HFF-Myc (cell line): ENCODE measurements around the gene DUSP15.
"Not testable (repeated sequence)": the region's sequence is repeated elsewhere in the genome, so short reads cannot be mapped to it uniquely, and the experiment has no call there.

Source experiments
- DNase-seq: peaks from one replicate; pipeline ENCODE4 v3.0.0-alpha.2; 2011; ENCODE audit warnings: low read depth; ENCODE audit errors: extremely low read depth
- H3K4me3 ChIP-seq: replicated peaks from 2 replicates; pipeline ENCODE4 v1.5.1; 2011; ENCODE audit warnings: low read depth, mild to moderate bottlenecking, control low read depth, low read length
- CTCF ChIP-seq: IDR thresholded peaks from 2 replicates; pipeline ENCODE4 v1.5.1; 2012; ENCODE audit warnings: mild to moderate bottlenecking, low read depth, low read length, control low read depth; ENCODE audit errors: missing control alignments

The DUSP15 gene

DNA sequence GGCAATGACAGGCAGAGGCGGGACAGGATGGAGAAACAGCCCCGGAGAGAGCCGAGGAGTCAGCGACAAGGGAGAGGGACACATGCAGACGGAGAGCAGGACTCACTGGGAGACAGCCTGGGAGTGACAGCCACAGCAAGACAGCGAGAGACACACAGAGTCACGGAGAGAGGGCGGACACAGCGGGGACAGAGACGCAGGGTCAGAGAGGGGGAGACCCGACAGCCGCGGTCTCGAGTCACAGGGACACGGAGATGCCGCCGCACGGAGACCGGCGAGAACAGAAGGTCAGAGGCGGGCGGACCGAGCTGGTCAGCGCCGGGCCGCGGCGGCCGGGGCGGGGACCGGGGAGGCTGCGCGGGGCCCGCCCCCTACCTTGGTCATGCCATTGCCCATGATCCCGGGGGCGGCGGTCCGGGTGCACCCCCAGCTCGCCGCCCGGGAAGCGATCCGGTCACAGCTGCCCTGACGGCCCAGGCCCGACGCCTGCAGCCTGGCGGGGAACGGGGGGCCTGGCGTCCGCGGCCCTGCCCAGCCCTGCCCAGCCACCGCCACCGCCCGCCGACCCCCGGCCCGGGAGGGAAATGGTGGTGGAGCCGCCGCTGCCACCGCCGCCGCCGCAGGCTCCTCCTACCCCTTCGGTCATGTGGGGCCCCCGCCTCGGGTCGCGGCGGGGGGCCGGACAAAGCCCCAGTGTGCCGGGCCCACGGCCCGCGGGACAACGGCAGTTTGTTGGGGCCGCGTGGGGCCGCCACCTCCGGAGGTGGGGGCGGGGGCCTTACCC, at the start of gene DUSP15, which contains the start of gene TTLL9:
TSS of gene DUSP15 (minus strand) at position 586 of the 784 bp plus-strand sequence. CDS start at position 396, 190 bp downstream.
TSS of gene TTLL9 (plus strand) at position 693 of the 784 bp plus-strand sequence. CDS start 493 bp downstream, outside the sequence.
- DNase-seq, result no peak
- no peak for TF ChIP-seq CTCF
- H3K4me3 ChIP-seq, result peak within 1 kb of the TSS; percentile 26

DNA sequence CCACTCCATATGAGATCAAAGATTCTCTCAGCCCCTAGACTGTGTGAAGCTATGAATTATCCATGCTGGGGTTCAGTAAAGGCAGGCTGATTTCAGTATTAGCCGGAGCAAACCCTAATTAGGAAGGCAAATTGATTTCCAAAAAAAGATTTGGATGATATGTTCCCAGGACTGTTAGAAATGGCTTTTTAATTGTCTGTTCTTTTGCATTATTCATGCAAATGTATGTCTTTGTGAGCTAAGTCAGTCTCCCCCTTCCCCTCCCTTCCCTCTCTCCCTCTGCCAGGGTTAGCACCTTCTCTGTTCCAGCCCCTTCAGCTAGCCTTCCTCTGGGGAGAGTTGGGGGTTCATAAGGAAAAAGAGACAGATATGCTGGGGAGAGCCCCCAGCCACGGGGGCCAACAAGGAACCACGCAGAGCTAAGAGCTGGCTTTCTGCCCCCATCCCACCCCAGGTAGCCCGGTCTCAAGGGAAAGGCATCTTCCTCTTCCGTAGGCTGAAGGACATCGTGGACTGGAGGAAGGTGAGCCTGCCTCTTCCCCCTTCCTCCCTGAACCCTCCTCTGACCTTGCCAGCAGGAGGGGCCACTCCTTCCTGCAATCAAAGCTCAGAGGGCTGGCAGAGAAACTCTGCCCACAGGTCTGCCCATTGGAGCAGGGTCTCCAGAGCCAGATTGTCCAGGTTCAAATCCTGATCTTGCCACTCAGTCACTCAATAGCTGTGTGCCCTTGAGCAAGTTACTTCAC, 49.3 kb upstream of the DUSP15 start:
- DNase-seq, result no peak
- no peak overlapping the region for H3K4me3 ChIP-seq
- TF ChIP-seq CTCF, result no peak

GRCh38 chr20:31918466-31919105, 48.3 kb upstream of the DUSP15 start:
- no peak for DNase-seq
- TF ChIP-seq CTCF, result no peak
- H3K4me3 ChIP-seq, result no peak overlapping the region

GRCh38 chr20:31917962-31918412, 47.7 kb upstream of the DUSP15 start:
- not testable (repeated sequence) for DNase-seq

DNA sequence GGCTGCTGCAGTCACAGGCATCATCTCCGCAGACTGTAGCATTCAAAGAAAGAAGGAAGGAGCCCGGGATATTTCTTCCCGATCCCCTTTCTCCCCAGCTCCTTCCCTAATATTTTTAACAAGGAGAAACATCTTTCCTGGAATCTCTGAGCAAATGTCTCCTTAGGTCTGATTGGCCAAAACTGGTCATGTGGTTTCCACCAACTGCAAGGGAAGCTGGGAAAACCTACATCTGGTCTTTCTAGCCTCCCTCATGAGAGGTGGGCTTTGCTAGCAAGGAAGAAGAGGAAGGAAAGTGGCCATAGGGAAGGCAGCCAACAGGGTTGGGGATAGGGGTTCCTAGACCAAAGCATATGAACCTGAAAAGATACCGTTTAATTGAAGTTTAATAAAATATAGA, 46.4 kb upstream of the DUSP15 start:
- no peak for TF ChIP-seq CTCF
- no peak overlapping the region for H3K4me3 ChIP-seq
- DNase-seq, result no peak

More at GRCh38 chr20:31917962-31918412, 47.7 kb upstream of the DUSP15 start:
- H3K4me3 ChIP-seq, result not testable (repeated sequence)

DNA sequence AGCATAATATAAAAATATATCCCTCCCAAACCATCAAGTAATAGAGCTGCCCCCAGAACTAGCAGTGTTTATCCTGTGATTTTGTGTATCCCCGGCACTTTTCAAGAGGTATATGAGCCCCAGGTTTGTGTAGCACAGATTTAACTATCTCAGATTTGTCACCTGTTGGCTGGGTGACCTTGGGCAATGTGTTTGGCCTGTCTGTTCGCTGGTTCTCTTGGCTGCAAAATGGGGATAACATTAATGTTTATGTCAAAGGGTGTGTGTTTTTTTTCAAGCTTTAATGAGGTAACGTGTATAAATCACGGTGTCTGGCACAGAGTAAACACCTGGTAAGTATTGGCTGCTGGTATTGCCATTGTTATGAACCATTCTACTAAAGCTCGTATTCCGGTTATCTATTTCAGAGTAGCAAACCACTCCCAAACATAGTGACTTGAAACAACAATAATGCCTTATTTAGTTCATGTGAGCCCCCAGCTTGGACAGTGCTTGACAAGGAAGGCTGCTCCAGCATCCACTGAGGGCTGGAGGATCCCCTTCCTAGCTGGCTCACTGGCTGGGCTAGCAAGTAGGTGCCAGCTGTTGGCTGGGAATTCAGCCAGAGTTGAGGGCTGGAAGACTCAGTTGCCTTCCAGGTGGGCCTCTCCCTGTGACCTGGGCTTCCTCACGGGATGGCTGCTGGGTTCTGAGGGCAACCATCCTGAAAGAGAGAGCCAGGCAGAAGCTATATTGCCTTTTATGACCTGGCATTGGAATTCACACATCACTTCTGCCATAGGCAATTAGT, 45.4 kb upstream of the DUSP15 start:
- no peak for TF ChIP-seq CTCF
- no peak overlapping the region for H3K4me3 ChIP-seq
- no peak for DNase-seq
